GDM1 (cell line): ENCODE data around the gene GRAMD2B.
"Not testable (repeated sequence)": the region's sequence is repeated elsewhere in the genome, so short reads cannot be mapped to it uniquely, and the experiment has no call there.

Experiments used
- DNase-seq: peaks from one replicate; lab custom pipeline; 2025; lab: John Stamatoyannopoulos, UW

Gene GRAMD2B

DNA sequence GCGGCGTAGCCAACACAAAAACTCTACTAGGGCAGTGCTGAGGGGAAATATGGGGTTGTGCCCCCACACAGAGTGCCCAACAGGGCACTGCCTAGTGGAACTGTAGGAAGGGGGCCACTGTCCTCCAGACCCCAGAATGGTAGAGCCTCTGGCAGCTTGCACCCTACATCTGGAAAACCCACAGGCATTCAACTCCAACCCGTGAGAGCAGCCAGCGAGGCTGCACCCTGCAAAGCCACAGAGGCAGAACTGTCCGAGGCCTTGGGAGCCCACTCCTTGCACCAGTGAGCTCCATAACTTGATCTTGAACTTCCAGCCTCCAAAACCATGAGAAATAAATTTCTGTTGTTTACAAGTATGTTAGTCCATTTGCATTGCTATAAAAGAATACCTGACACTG, 27.7 kb downstream of the GRAMD2B start:
- DNase-seq, result no peak

DNA sequence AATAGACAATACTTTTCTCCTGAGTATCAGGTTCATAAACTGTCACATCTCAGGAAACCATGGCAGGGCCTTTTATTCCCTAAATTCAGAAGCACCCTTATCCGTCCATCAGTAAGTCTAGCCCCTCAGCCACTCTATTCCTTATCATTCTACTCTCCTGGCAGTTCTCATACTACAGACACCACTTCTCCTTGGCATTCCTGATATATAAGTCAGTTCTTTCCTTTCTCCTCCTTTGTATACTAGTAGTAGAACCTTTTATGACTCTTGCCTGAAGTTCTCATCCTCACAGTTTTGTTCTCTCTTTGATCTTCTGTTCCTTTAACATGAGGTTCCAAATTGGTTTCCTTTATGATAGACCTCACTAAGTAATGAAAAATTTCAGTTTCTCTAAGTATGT, 29.3 kb downstream of the GRAMD2B start:
- DNase-seq, result no peak

DNA sequence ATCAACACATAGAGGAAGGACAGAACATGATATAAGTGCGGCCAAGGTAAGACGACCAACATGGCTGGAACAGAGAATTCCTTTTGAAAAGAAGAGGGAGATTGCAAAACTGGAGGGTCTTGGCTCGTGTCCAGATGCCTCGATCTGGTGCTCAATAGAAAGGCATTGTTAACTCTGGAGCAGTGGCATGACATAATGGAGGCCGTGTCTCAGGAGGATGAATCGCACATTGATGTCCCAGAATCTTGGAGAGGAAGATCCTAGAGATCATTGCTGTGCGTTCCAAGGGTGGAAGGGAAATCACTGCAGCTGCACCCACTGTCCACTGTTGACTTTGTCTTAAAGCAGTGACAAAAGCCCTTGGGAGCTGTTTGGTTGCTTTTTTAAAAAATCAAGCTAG, 30.9 kb downstream of the GRAMD2B start:
- no peak for DNase-seq

DNA sequence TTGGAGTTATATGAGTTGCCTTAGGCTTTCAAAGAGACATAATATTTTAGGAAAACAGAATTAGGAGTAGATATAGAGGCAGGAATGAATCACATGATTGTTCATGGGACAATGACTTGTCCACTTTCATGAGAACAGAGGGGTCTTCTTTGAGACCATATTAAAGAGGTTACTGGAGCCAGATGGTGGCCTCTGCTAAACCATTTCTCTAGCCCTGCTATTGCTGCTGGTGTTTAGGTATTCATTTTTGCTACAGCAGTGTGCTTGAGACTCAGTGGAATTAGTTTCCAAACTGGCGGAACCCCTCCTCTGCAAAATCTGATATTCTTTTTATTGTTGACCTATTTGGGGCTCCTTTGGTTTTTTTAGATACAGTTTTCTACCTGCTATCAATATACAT, 31.3 kb downstream of the GRAMD2B start:
- DNase-seq, result no peak

DNA sequence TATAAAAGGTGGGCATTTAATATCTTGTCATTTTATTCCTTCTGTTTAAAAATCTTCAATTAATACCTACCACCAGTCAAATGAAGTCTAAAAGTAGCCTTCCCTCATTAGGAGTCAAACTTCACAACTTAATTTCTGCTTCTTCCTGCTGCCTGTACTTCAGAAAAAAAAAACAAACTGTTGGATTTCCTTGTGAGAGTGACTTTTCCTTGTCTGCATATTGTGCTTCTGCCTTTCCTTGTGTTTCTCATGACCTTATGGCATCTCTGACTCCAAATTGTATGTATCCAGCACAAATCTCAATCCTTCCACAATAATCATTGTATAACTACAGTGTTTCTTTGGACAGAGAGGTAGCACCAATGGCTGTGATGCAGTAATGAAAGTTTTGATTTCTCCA, 32.1 kb downstream of the GRAMD2B start:
- no peak for DNase-seq

DNA sequence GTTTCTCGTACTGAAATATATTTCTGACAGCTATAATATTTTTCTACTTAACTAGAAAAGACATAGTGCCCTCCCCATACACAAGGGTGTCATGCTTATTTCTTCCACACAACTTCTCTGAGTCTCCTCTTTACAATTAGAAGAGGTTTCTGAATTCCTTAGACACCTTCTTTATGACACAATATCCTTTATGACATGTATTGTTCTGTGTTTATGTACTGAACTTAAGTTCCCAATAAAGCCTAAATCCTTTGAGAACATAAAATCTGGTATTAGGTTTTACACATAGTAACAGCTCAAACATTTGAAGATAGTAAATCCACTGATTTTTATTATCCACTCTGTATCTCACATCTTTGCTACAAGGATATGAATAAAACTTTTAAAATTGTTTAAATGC, 32.5 kb downstream of the GRAMD2B start:
- no peak for DNase-seq

DNA sequence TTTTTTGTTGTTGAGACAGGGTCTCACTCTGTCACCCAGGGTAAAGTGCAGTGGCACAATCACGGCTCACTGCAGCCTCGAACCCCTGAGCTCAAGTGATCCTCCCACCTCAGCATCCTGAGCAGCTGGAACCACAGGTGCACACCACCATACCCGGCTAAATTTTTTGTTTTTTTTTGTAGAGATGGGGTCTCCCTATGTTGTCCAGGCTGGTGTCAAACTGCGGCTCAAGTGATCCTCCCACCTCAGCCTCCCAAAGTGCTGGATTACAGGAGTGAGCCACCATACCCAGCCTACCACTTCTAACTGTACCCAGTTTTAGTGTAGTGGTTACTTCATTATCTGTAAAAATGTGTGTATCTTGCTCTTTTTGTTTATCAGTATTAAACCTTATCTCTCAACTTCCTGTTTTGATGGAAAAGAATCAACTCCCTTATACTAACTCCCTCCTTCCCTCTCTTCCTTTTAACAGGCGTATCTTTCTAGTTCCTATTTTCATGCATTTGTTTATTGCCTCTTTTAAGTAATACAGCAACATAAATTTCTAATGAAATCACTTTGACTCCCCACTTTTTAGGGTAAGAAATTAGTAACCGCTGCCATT, 33.1 kb downstream of the GRAMD2B start:
- DNase-seq, result no peak

DNA sequence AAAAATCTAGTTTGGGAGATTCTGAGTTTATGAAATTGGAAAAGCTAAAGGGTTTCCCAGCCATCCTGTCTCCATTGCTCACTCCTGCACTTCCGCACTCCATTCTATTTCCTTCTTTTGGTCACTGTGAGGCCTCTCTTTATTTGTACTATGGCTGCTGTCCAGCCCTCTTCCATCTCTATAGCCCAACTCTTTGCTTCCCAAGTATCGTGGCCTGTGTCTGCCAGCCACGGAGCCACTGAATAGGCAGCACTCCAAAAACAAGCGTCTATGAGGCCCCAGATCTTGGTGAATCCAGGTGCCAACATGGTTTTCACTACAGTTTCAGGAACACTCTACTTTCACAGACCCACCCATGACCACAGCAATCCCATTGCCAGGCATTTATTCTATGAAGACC, 37.2 kb downstream of the GRAMD2B start:
- DNase-seq, result no peak

DNA sequence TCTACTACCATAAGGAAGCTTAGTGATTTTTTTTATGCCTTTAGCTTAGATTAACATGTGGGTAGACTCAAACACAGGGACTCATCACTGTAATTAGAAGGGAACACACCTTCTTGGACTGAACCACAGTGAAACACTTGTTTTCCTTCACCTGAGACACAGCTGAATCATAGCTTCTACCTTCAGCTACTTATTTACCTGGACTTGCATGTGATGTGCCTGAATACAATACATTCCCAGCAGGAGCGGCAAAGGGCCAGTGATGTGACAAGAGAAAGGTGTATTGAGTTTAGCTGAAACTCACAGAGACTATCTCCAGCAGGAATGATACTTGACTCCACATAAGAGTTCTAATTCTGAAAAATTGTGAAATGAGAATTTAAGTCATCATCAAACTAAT, 37.8 kb downstream of the GRAMD2B start:
- DNase-seq, result no peak

DNA sequence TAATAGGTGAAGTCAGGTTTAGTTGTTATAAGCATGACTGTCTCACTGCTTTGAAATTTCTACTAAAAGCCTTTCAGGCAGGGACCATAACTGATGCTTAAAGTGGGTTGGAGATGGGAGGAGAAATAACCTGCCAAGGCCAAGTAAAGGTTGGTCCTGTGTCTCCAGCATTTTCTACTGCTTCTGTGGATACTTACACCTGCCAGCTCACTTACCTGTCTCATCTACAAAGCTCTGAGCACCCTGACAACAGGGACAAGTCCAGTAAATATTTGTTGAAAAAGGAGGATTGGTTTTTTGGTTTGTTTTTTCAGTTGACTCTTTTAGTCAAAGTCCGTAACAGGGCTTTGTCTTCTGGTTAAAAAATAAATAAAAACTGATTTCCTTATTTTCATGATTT, 38.6 kb downstream of the GRAMD2B start:
- no peak for DNase-seq

DNA sequence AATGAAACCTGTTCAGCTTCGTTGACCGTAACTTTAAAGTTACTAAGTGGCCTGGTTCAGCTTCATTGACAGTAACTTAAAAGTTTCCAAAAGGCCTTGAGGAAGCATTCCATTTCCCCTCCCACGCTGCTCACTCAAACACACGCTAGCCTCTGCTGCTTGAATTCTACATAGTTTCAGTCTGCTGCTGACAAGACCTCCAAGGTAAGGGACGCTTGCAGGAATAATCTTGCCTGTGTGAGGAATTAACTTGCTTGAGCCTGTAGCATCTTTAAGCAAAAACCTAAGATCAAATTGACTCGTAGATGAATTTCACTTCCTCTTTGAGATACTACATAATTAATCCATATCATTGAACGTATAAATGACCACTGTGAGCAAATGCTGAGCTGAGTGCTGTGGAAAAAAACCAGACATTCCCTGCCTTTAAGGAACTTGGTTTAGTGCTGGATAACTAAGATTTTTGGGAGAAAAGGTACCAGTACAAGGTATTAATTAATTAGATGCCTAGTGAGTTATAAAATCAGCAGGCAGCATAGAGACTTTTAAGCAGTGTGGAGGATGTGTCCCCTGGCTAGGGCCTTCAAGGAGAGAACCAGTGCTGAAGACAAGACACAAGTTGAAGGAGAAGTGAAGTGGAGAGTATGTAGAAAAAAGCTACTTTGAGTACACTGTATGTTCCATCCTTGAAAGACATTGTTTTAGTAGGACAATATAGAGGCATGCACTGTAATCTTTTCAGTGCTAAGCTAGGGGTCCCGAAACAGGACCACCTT, 39.2 kb downstream of the GRAMD2B start:
- DNase-seq, result no peak

DNA sequence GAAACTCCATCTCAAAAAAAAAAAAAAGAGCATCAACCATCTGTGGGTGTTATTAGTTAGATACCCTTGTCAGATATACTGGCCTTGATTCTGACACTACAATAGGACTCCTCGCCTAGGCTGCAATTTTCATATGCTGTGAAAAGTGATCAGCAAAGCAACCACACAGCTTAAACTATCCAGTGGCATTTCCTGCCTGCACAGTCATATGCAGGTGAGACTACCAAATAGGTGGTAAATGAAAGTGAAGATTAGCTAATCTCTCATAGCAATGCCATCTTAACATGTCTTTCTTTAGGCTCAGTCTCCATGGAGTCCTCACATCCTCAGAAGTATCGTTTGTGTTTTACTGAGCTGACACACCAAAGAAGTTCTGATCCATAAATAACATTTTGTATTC, 40.8 kb downstream of the GRAMD2B start:
- DNase-seq, result no peak

DNA sequence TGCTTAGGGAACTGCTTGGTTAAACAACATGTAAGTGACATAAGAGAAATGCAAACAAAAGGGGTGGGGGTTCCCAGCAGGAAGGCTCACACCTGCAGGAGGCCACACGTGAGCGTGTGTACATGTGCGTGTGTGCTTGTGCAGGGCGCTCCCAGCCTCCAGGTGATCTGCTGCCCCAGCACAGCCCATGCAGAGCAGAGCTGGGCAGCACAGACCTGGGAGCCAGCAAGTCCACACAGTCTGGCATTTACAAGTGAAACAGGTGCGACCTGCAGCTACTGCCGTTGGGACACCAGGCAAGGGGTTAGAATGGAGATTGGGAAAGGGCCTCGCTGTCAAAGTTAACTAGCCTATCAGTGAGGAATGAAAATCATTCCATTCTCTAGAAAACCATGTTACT, 41.8 kb downstream of the GRAMD2B start:
- DNase-seq, result no peak

DNA sequence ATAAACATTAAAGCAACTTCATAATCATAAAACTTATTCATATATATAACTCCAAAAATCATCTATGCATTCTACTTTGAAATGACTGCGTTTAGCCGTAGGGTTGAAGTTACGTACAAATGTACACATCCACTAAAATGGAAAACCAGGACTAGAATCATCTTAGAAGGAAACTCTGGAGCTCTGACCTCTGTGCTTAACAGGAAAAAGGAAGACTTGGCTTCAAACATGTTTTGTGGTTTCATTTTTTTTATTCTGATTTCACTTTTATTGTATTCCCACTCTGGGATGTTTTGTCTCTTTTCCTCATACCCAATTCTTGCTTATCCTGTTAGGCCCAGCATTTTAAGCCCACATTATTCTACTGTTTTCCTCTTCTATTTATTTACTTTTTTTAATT, 44.9 kb downstream of the GRAMD2B start:
- DNase-seq, result no peak

DNA sequence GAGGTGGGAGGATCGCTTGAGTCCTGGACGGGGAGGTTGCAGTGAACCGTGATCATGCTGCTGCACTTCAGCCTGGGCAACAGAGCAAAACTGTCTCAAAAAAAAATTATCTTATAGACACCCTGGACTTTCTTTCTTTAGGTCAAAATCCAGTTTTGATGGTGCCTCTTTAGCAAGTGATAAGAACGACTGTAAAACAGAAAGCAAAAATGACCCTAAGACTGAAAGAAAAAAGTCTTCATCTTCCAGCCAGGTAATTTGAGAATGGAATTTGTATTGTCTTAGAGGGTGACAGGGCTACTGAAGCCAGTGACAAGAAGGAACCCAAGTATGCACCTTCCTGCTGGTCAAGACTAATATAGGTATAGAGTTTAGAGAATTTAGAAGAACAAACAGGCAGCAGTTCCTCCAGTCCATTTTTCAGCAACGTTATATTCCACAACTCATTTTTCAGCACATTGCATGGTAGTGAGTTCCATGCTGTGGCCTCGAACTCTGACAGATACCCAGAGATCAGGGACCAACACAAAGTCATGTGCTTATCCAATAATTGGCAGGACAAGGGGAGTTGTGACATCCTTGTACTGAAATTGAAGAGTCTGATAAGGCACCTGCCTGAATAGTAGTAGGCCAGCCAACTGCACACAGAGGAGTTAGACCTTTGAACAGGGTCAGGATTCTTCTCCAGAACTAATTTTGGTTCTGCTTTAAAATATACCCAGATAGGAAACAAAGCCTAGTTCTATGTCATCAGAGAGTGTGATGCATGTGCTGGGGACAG, 46.5 kb downstream of the GRAMD2B start:
- no peak for DNase-seq

DNA sequence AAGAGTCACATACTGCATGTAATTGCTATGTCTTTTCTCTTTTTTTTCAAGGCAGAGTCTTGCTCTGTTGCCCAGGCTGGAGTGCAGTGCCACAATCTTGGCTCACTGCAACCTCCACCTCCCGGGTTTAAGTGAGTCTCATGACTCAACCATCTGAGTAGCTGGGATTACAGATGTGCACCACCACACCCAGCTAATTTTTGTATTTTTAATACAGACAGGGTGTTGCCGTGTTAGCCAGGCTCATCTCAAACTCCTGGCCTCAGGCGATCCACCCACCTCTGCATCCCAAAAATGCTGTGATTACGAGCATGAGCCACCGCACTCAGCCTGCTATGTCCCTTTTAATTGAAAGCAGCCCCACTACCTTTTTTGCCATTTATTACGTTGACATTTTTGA, 47.3 kb downstream of the GRAMD2B start:
- not testable (repeated sequence) for DNase-seq

DNA sequence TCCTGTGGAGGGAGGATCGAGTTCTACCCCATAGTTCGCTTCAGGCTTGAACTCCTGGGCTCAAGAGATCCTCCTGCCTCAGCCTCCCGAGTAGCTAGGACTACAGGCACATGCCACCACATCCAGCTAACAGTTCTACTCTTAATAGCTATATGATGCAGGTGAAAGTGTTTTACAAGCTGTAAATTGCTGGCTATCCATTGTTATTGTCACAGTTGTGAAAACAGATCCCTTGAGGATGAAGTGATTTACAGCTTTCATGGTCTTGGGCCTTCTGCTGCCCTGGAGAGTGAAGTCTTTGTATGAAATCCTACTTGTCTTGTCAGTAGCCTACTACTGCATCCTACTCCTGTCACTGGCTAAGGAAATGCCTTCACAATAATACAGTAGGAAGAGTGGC, 48.0 kb downstream of the GRAMD2B start:
- DNase-seq, result no peak

DNA sequence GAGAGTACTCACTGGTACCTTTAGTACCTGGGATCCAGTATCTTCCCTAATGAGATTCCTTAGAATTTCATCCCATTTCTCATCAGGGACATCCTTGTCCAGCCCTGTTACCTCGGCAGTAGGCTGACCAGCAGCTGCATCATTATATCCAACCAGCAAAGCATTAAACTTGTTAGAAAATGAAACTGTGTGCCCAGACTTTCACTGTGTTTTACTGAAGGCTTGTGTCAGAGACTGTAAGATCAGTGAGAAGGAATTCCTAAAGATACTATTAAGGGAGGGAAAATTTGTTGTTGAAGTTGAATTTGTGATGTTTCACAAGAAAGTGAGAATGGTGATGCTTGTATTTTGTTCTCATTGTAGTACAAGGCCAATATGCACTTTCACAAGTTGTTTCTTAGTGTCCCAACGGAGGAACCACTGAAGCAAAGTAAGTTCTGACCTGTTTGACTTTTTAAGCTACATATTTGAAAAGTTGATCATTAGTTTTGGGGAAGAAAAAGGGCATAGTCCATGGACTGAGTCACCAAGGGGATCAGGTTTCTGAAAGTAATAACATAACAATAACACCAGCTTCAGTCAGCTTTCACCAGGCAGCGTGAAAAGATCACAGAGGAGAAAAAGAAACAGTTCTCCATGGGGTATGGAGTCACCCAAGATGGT, 48.8 kb downstream of the GRAMD2B start:
- no peak for DNase-seq

DNA sequence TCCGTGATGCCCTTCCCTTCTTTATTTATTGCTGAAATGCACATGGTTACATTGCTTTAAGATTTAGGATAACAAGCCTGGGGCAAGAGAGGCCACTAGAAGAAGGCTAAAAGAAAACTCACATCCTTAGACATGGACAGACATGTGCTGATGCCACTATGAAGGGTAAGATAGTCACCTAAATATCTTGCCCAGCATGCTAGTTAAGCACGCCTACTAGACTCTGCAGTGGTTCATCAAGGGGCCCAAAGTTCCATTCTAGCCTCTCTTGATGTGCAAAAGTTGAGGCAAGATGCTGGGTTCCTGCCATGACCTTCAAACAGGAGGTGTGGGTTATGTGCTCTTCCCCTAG, 49.3 kb downstream of the GRAMD2B start:
- DNase-seq, result no peak

DNA sequence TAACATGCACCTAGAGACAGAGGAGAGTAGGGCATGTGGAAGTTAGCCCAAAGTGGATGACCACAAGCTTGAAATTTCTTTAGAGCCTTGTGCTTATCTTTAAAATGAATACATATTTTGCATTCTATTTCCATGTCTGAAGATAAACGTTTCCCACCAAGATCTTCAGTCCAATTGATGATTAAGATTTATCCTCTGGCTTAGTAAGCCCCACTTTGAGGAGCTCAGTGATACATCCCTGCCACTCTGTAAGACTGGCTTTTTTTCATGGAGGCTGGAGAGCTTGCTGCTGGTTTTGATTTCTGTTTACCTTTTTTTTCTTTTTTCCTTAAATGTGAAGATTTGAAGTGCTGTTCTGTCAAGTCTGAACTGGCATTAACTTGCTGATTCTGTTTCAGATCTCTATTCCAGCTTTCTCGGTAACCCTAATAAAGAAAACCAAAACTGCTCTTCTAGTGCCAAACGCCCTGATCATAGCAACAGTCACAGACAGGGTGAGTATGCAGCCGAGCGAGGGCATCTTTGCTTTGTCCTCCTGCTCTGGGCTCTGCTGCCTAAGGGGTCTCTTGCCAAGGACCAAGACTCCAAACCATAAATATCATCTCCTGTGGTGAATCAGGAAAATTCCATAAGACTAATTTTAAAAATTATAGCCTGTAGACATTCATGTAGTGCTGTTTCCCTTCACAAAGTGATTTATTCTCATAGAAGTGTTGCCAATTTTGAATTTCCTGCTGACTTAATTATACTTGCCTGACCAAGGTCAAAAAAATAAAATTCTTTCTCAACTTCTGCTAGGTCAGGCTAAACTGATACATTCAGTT, 54.3 kb downstream of the GRAMD2B start:
- no peak for DNase-seq

DNA sequence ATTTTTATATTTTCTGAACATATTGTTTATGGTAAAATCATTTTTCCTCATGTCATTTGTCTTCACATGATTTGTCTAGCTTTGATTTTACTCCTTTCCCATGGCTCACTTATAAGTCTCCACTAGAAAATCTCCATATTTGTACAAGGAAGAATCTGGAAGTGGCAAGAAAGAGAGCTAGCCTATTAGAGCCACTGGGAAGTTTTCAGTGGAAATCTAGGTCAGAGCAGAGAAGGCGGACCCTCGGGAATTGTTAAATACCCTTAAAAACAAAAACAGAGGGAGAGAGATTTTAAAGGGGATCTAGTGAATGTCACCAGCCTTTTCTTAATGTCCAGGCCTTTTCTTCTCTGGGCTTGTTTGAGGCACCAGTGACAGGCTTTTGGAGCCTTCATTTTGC, 56.6 kb downstream of the GRAMD2B start:
- DNase-seq, result no peak

DNA sequence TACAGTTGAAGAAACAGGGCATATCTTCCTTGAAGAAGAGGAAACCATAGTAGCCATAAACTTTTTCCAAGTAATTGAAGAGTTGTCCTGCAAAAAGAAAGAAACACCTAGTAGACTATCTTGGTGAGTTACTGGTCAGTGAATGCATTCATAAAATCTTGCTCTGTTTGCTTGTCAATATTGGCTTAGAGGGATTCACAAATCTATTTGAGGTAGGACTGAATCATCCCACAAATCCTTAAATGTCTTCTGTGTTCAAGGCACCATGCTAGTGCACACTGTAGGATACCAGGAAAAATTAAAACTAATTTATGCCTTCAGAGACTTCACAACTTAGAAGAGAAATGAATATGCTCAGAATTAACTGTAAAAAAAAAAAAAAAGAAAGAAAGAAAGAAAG, 57.6 kb downstream of the GRAMD2B start:
- DNase-seq, result no peak
